Cardiac atrium fibroblast (primary cell): Measurements from ENCODE around the gene CSPG5. TPM values are rescaled to one million over a fixed set of nuclear protein-coding genes. Genes with fewer than 3 reads are reported as not detected.

ENCODE experiments used
- total RNA-seq: library from RNA; depleted of rRNA; stranded (reverse); fragments of >200 nt; gene quantifications from 2 replicates; pipeline ENCODE4 v1.2.3, GENCODE V29; 2015

Gene CSPG5
- total RNA-seq = 0.90 TPM in 1 of 2 replicates, not detected in the other

GRCh38 chr3:47578691-47579632 lies at the start of gene CSPG5:
Gene CSPG5, minus strand, starts transcription at chr3:47578865. Its CDS starts 172 bp downstream, at chr3:47578693.

GRCh38 chr3:47513125-47513929 lies 65.3 kb downstream of the CSPG5 start, which contains the start of gene ELP6:
Gene ELP6, minus strand, starts transcription at chr3:47513712. Its CDS starts 122 bp downstream, at chr3:47513590.

Other genes starting within 250 kb of the CSPG5 start
- 12.5 and 17.8 TPM in 2 replicates for gene PTPN23, start 197.8 kb downstream of the CSPG5 start, total RNA-seq
- 57.7 and 61.2 TPM in 2 replicates for gene SCAP, start 102.9 kb downstream of the CSPG5 start, total RNA-seq
- gene ELP6, start 65.2 kb downstream of the CSPG5 start, total RNA-seq = 24.7 and 32.6 TPM in 2 replicates
- 20.4 and 22.8 TPM in 2 replicates for gene SMARCC1, start 203.0 kb upstream of the CSPG5 start, total RNA-seq
- gene DHX30, start 224.3 kb upstream of the CSPG5 start, total RNA-seq = 37.7 and 44.9 TPM in 2 replicates